Hematopoietic multipotent progenitor cell treated with erythropoietin and hydrocortisone succinate and interleukin-3 and kit ligand, for 6 days (in vitro differentiated cells): Measurements from ENCODE around the gene XPNPEP1.

Source experiments
- DNase-seq: peaks from one replicate; pipeline ENCODE4 v3.0.0-alpha.2; 2015

XPNPEP1 gene

GRCh38 chr10:109861081-109861480 is 62.2 kb downstream of the XPNPEP1 start:
- no peak for DNase-seq

DNA sequence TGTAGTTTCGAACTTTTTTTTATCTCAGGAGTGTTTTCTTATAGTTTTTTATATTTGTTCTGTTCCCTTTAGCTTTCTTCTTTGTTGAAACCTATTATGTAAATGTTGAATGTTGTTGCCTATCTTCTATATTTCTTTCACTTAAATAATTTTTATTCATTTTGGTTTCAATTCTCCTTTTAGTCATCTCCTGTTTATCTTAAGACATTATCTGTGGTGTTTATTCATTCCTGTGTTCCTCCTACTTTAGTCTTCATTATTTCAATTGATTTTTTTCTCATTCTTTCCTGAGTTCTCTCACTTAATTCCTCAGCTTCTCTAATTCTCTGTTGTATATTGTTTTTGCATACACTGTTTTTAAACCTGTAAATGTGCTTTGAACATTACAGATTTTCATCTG is 64.1 kb downstream of the XPNPEP1 start:
- no peak for DNase-seq

DNA sequence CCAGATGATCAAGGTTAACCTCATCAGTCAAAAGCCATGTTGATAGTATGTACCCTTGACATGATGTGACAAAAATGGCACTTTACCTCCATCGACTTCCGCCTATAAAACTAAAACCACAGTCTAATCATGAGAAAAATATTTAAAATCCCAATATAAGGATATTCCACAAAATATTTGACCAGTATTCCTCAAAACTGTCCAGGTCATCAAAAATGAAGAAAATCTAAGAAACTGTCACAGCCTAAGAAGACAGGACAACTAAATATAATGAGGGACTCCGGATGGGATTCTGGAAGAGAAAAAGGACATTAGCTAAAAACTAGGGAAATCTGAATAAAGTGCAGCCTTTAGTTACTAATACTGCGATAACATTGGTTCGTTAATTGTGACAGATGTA is 67.6 kb downstream of the XPNPEP1 start:
- no peak for DNase-seq

- DNase-seq, result no peak
Measured at GRCh38 chr10:109853921-109854320, 69.4 kb downstream of the XPNPEP1 start.

GRCh38 chr10:109852475-109853037 is 70.8 kb downstream of the XPNPEP1 start:
- peak; percentile 88 for DNase-seq

- DNase-seq, result no peak
Measured at GRCh38 chr10:109851616-109852474, 71.5 kb downstream of the XPNPEP1 start.

- peak; percentile 60 for DNase-seq
Measured at GRCh38 chr10:109846832-109847231, 76.5 kb downstream of the XPNPEP1 start.

DNA sequence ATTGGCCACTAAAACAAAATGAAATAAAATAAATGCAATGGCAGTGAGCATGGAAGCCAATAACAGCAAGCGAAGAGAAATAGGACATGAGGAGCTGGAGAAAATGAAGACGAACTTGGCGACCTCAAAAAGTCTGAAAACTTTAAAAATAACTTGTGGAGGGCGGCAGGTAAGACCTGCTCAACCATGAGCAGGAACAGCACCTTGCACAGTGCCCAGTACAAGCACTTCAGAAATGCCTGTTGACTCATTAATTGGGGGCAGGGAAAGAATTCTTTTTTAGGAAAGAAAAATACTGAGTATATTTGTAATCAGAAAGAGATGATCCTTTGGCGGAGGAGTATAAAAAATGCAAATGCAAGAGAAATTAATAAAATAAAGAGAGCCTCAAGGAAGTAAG is 78.0 kb downstream of the XPNPEP1 start:
- no peak for DNase-seq

- no peak for DNase-seq
Measured at GRCh38 chr10:109838592-109839244, 84.6 kb downstream of the XPNPEP1 start.

DNA sequence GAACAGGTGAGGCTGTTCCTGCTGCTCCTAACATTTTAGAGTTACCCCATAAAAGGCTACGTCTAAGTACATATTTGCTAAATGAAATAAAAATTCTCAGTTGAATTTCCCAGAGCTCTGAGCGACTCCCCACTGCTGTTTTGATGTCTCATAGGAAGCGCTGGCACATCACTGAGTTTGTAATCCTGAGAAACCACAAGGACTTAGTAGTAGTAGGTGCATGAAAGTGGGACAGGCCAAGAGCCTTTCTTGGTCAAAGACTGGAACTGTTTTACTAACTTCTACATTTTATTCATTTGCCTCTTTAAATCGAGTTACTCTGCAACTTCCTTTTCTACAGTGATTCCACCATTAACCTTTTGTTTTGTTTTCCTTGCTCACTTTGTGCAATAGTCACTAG is 85.9 kb downstream of the XPNPEP1 start:
- no peak for DNase-seq

- DNase-seq, result no peak
Measured at GRCh38 chr10:109835257-109835656, 88.1 kb downstream of the XPNPEP1 start.

- DNase-seq, result no peak
Measured at GRCh38 chr10:109831846-109832245, 91.5 kb downstream of the XPNPEP1 start.

- DNase-seq, result no peak
Measured at GRCh38 chr10:109824206-109824605, 99.1 kb downstream of the XPNPEP1 start.

DNA sequence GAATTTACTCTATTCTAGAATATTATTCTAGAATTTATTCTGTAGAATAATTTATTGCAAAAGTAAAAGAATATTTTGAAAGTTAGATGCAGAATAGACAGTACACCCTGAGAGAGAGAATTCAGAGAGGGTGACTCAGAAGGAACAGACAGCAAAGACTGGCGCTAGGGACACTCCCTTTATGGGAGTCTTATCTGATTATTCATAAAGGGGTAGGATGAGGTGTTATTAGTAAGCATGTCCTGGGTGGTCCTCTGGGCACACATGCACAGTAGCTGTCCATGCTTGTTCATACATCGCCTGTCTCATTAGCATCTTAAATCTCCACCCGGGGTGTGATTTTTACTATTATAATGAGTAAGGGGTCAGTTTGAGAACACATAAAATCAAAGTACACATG is 100.1 kb downstream of the XPNPEP1 start:
- no peak for DNase-seq

DNA sequence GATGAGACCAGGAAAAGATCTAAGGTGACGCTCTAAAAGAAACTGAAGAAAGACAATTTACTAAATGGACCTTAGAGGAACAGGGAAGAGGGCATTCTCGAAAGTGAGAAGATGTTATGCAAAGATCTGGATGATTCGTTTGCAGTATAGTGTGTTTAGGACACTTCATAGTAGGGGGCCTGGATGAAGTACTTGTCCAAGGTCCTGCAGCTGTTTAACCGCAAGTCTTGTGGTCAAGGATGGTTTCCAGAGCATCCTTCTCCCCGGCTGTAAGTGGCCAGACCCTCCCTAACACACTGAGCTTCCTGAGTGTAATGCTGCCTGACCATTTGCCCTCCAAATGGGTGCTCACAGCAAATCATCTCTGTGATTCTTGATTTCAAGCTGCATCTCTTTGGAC is 101.6 kb downstream of the XPNPEP1 start:
- no peak for DNase-seq

DNA sequence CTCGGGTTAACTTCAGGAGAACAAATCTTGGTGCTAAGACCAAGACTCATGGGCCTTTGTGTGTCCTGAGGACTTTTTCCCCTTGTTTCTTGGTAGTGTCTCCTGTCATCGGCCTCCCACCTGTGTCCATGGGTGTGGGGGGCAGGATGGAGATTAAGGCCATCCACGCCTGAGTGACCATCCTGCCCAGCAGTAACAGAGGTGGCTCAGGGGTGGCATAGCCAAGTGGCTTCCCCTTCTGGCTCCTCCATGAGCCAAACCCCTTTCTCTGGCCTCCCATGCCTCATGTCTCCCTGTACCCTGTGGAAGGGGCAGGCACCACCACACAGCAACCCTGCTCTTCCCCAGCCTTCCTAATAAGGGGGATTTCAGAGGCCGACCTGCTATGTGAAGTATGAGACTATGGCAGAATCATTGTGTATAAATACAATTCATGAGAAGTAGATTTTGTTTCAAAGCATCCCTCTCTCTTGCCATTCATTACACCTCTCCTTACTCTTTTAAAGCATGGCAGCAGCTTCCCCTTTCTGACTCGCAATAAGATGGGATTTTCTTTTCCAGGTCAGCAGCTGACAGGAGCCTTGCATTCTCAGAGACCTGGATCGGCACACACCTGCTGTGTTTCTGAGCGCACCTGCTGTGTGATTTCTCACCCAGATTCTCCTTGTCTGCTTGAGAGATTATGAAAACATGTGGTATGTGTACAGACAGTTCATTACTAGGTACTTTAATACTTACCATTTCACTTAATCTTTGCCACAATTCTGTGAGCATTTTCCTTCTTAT is 102.5 kb downstream of the XPNPEP1 start:
- no peak for DNase-seq

DNA sequence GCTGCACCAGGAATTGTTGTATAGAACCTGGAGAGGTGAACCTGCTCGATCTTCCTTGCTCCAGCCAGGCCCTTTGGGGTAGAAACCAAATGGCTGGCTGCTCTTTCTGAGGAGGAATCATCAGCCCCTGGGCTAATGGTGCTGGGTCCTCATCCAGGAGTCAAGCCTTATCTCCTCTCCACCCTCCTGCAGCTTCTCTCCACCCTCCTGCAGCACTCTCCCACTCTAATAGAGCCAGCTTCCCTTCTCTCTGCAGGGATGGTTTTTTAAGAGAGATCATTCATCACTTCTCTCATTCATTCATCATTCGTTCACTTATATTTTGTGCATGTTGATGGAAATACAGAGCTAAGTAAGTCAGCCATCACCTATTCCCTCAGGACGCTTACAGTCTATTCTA is 103.5 kb downstream of the XPNPEP1 start:
- DNase-seq, result no peak
